Measurements from ENCODE around the gene SLC29A2.

- TF ChIP-seq CTCF (conservative IDR thresholded peaks at IDR 0.05; ENCODE audit: low read depth, low read length) (peak; percentile 91), EZH2 (IDR thresholded peaks at IDR 0.05; ENCODE audit: low read length, unreplicated experiment) (no peak)
Observed at GRCh38 chr11:66388780-66389386, 17.3 kb upstream of the SLC29A2 start.

All from PC-3 (cell line).